HS-5 (cell line): ENCODE results near the gene PLPP4.

Experiments
- DNase-seq: peaks from one replicate; pipeline ENCODE4 v3.0.0-alpha.2; 2012; ENCODE audit warnings: low read depth

Gene PLPP4

GRCh38 chr10:120457431-120458172 is 575 bp downstream of the PLPP4 start:
- DNase-seq, result no peak

DNA sequence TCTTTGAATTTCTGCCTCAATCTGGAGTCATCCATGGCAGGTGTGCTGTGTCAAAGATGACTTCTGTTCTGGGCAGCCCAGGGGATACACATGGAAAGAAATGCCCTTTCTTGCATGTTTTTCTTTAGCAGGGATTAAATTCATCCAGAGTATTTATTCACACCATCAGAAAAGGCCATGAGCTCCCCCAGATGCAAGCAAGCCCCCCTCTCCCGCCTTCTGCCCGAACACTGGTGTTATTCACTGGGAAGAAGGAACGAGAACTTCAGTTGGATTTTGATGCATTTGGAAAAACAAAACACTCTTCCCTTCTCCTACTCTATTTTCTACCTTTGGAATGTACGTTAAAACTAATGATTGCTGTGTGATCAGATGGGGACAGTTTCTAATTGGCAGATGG is 1.4 kb downstream of the PLPP4 start:
- no peak for DNase-seq

DNA sequence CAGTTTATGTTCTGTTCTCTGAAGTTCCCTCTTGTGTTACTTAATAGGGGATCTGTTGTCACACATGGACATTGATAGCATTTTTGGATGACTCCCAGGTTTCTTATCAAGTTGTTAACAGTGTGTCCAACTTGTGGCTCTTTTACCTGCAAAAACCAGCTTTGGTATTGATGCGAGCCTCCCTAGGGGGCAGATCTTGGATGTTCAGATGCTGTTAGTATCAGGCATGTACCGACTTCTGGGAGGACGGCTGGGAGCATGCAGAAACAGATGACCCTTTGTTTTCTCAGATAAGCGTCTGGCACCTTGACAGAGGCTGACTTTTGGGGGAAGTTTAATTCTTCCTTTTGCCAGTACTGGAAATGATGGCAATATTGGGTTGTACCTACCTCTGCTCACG is 2.2 kb downstream of the PLPP4 start:
- no peak for DNase-seq

- no peak for DNase-seq
These were observed 3.2 kb downstream of the PLPP4 start for GRCh38 chr10:120460186-120460585.

DNA sequence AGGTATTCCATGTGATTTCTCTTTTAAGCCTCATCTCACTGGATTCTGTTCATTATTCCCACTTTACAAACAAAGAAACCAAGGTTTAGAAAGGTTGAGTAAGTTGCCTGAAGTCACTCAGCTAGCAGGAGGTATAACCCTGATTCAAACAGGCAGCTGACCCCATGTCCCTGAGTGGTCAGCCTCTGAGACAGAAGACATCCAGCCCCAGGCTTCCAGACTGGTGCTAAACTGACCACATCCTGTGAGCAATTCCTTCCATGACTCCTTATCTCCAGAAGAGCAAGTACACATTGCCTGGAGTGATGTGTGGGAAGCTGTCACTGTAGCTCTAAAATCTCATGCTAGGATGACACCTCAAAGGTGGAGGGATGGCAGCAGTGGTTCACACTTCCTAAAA is 3.7 kb downstream of the PLPP4 start:
- peak; percentile 1 for DNase-seq

DNA sequence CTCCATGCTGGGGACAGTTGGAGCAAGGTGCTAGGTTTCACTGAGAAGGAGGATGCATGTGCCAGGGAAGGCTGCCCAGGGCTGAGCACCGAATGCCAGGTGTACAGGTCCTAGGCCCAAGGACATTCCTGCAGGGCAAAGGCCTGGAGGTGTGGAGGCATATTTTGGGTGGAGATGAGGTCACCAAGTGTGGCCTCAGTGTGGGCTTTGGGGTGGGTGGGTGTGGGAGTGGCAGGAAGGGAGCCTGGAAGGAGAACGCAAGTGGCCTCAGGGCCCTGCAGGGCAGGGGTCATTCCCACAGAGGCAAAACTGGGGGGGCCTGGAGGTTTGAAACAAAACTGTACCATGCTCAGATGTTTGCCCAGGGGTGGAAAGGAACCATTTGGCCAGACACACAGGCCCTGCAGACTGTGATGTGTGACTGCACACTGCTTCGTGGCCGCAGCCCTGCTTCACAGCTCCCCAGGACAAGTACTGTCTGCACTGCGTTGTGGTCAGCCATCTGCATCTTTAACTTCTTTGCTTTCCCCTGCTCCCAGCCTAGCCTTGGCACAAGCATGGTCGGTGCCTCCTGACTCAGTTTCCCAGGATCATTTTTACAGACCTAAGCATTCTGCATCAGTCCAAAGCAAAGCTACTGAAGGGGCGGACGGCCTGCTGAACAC is 5.1 kb downstream of the PLPP4 start:
- DNase-seq, result no peak

DNA sequence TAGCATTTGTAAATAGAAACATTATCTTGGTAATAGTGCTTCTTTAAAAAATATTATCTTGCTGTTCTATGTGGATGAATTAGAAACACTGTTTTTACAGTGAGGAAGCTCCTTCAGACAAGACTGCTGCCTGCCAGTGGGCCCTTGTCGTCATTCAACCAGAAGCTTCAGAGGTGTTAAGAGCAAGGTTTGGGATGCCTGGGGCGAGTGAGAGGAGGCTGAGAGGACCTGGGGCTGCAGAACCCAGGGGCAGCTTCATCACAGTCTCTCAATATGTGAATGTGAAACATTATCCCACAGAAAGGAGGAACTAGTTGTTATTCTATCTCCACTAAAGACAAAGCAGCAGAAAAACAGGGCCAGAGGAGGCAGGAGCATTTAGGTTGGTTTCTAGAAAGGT is 8.1 kb downstream of the PLPP4 start:
- DNase-seq, result no peak

DNA sequence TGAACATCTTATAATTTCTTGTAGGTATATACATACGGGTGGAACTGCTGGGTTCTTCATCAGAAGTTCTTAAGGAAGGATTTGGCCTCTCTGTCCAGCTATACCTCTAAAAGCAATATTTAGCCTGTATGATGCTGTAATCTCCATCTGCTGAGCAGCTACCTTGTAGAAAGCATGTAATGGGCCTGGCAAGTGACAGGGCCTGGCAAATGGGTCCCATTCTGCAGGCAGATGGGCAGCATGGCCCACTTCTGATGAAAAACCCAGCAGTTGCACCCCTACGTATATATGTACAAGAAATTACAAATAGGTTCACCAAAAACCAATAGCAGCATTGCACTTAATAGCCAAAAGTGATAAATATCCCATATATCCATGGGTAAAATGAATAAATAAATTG is 9.0 kb downstream of the PLPP4 start:
- no peak for DNase-seq

- DNase-seq, result no peak
These were observed 16.6 kb downstream of the PLPP4 start for GRCh38 chr10:120473593-120473992.

GRCh38 chr10:120474956-120475355 is 17.9 kb downstream of the PLPP4 start:
- DNase-seq, result no peak

- no peak for DNase-seq
These were observed 19.1 kb downstream of the PLPP4 start for GRCh38 chr10:120475844-120476791.

- no peak for DNase-seq
These were observed 20.2 kb downstream of the PLPP4 start for GRCh38 chr10:120477021-120477742.

- no peak for DNase-seq
These were observed 20.7 kb downstream of the PLPP4 start for GRCh38 chr10:120477743-120478141.

DNA sequence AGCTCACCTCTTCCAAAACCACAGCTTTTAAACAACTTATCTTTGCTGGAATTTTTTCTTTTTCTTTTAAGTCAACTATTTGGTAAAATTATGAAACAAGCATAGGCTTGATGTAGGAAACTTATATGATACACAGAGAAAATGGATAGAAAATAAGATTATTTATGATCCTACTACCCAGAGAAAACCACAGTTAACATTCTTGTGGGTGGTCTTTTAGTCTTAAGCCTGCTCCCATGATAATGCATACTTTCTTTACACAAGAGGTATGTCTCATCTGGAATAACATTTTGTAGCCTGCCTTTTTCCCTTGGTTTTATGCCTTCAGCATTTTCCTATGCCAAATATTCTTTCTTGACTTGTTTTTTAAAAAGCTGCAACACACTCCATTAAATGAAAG is 21.4 kb downstream of the PLPP4 start:
- no peak for DNase-seq

DNA sequence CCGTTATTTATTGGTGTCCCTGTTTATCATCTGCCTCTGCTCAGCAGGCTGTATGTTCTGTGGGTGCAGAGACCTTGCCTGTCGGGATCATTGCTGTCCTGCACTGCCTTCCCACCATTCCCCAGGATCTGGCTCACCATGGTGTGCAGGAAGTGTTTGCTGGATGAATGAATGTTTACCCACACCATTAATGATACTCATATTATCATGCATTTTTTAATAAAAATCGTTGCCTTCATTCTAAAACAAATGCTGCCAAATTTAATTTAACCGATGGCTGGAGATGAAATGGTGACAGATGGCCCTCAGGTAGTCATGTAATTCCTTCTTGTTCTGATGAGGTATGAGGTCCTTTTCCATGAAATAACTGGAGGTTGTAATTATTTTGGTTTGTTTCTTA is 22.5 kb downstream of the PLPP4 start:
- no peak for DNase-seq

- no peak for DNase-seq
These were observed 23.1 kb downstream of the PLPP4 start for GRCh38 chr10:120480065-120480600.

- DNase-seq, result no peak
These were observed 23.8 kb downstream of the PLPP4 start for GRCh38 chr10:120480848-120481247.

GRCh38 chr10:120483006-120483405 is 26.0 kb downstream of the PLPP4 start:
- no peak for DNase-seq

DNA sequence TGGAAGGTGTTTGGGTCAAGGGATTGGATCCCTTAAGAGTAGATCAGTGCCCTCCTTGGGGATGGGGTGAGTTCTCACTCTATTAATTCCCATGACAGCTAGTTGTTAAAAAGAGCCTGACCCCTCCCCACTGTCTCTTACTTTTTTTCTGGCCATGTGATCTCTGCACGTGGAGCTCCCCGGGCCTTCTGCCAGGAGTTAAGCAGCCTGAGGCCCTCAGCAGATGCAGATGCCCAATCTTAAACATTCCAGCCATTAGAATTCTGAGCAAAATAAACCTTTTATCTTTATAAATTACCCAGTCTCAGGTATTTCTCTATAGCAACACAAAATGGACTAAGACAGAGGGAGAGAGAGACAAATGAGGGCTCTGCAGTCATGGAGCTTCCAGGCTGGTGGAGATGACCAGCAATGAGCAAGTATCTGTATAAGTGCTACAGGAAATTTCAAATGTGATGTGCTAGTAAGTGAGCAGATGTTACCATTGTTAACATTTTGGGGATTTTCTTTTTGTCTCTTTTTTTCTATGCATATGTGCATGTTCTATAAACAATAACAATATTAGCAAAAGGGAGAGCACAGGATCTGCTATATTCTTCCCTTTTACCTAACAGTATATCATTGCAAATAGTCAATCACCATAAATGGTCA is 26.7 kb downstream of the PLPP4 start:
- DNase-seq, result no peak

GRCh38 chr10:120485946-120486345 is 28.9 kb downstream of the PLPP4 start:
- no peak for DNase-seq

DNA sequence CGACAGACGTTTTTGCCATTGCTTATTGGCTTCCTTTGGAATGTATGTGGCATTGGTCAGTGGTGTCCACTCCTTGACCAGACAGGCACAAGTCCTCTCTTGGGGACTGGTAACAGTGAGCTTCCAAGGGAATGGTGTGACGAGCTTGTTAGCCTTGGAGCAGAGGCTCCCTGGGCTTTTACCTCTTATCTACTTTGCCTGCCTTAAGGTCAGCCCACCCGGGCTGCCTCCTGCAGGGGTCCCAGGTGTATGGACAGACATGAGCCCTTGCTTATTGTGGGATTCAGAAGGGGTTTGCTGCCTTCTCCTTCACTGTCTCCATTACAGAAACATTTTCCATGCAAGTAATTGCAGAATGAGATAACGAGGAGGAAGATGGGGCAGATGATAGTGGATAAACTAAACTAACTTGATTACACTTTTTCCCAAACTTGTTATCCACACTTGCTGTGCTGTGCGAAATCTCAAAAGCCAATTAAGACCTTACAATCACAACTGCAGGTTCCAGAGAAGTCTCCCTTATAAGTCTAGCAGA is 29.7 kb downstream of the PLPP4 start:
- no peak for DNase-seq
